GM21367 (cell line): ENCODE measurements around the gene OSBPL6.
"Not testable (repeated sequence)": the region's sequence is repeated elsewhere in the genome, so short reads cannot be mapped to it uniquely, and the experiment has no call there.

Source experiments
- ATAC-seq: cut with Tn5 transposase; IDR thresholded peaks from one replicate; pipeline ENCODE4 v1.9.1; 2021; ENCODE audit not compliant: unreplicated experiment

OSBPL6 gene

GRCh38 chr2:178331474-178332432 is 137.4 kb downstream of the OSBPL6 start:
- ATAC-seq = no peak

DNA sequence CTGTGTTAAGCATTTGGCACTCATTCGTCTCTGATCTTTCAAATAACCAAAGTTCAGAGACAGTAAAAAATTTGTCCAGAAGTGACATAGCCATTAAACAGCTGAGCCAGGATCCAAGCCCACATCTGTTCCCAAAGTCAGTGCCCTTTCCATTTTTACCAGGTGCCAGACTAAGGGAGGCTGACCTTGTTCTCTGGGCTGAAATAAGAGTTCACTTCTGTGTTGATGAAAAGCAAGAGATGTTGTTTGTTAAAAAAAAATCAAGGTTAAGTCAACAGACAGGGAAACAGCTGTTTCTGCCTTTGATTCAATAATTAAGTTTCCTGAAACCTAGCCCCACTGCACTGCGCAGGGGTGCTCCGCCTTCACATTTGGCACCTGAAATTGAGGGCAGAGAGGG is 139.5 kb downstream of the OSBPL6 start:
- no peak for ATAC-seq

DNA sequence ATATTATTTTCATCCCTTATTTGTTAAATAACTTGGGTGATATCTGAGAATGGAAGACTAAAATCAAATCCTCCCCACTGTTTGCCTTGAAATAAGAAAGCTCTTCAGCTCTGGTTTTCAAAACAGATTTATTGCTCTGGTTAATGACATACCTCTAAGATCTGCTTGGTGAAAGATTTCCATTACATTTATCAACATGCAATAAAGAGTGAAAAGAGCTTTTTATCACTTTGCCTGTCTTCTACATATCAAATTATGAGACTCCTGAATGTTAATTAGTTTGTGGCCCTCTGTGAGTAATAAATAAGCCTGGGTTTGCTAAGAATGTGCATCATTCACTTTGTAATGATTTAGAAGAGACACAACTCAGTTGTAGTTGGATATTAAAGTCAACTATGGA is 140.9 kb downstream of the OSBPL6 start:
- ATAC-seq = no peak

GRCh38 chr2:178344121-178344520 is 149.8 kb downstream of the OSBPL6 start:
- no peak for ATAC-seq

- ATAC-seq = no peak
Observed at GRCh38 chr2:178345951-178346350, 151.6 kb downstream of the OSBPL6 start.

- ATAC-seq = no peak
Observed at GRCh38 chr2:178350051-178350450, 155.7 kb downstream of the OSBPL6 start.

- ATAC-seq = not testable (repeated sequence)
Observed at GRCh38 chr2:178357704-178358103, 163.4 kb downstream of the OSBPL6 start.

DNA sequence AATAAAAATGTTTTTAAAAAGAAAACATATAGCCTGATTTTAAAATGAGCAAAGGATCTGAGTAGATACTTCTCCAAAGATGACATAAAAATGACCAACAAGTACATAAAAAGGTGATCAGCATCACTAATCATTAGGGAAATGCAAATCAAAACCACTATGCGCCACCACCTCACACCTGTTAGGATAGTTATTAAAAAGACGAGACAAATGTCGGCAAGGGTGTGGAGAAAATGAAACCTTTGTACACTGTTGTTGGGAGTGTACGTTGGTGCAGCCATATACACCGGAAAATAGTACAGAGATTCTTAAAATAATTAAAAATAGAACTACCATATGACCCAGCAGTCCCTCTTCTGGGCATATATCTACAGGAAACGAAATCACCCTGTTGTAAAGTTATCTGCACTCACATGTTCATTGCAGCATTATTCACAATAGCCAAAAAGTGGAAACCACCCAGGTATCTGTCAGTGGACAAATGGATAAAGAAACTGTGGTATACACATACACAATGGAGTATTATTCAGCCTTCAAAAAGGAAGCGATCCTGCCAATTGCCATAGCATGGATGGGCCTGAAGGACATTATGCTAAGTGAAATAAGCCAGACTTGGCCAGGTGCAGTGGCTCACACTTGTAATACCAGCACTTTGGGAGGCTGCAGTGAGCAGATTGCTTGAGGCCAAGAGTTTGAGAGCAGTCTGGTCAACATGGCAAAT is 165.0 kb downstream of the OSBPL6 start:
- ATAC-seq = no peak

- ATAC-seq = no peak
Observed at GRCh38 chr2:178361588-178361987, 167.3 kb downstream of the OSBPL6 start.

DNA sequence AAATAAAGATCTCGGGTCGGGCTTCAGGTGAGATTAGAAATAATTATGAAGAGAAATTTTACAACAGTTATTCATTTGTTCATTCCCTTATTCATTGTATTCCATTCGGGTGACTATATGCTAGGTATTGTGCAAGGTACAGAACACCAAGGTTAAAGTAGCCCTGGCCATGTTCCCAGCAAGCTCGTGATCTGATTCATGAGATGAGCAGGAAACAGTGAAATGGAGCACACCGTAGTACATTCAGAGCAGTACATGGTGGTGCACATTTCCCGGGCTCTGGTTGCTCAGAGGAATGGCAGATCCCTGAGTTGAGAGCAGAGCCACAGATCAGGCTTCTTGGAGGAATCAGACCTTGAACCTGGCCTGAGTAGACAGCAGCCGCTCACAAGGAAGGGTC is 168.9 kb downstream of the OSBPL6 start:
- ATAC-seq = no peak

GRCh38 chr2:178365116-178365515 is 170.8 kb downstream of the OSBPL6 start:
- no peak for ATAC-seq

GRCh38 chr2:178366412-178366811 is 172.1 kb downstream of the OSBPL6 start:
- no peak for ATAC-seq

GRCh38 chr2:178367344-178367743 is 173.0 kb downstream of the OSBPL6 start:
- ATAC-seq = no peak

DNA sequence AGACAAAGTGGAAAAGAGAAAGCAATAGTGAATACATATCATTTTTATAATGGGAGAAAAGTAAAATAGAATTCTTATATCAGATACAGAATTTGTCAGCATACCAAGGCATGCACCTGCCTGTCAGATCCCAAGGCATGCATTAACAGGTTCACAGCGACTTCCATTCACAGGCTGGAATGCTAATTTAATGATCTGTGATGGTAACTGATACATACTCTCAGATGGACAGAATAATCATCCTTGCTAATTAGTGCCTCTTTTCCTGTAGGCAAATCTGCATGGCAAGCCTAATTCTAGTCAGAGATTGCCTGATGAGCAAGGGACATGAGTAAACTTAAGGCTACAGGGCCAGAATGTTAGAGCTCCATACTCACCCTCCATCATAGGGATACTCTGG is 180.6 kb downstream of the OSBPL6 start:
- ATAC-seq = no peak

DNA sequence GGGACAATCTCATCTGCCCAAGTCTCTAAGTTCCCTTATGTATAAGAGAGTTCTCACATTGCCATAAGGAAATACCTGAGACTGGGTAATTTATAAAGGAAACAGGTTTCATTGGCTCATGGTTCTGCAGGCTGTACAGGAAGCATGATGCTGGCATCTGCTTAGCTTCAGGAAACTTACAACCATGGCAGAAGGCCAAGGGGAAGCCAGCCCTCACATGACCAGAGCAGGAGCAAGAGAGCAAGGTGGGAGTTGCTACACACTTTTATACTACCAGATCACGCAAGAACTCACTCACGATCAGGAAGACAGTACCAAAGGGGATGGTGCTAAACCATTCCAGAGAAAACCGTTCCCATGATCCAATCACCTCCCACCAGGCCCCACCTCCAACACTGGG is 182.7 kb downstream of the OSBPL6 start:
- ATAC-seq = no peak

- ATAC-seq = no peak
Observed at GRCh38 chr2:178379162-178380004, 185.1 kb downstream of the OSBPL6 start.

DNA sequence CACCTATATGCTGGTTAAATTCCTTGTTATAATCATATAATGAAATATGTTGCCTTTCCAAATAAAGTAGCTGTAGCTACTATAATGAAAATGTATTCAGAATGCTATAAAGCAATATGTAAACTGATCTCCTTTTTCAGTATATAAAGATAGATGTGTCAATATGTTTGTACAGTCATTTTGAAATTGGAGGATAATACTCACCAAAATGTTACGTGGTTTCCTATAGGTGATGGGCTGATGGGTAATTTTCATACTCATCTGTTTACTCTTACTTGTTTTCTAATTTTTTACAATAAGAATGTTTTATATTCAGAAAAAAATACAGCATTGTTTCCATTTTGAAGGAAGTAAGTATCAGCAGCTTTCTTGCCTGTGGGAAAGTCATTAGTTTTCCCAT is 186.5 kb downstream of the OSBPL6 start:
- ATAC-seq = no peak

DNA sequence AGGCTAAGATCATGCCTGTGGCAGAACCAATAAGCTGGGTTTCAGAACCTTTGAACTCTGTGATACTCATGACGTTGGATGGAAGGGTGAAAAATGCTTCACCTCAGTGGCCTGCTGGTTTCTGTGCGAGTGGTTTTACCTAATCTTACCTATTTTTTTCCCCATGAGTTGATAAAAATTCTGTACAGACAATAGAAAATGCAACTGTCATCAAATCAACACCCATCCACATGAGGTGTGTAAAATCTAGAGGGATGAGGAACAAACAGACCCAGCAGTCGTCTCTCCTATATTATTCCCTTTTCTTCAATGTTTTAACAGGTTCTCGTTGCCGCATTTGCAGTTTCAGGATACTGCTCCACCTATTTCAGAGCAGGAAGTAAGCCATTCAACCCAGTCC is 189.4 kb downstream of the OSBPL6 start:
- no peak for ATAC-seq

DNA sequence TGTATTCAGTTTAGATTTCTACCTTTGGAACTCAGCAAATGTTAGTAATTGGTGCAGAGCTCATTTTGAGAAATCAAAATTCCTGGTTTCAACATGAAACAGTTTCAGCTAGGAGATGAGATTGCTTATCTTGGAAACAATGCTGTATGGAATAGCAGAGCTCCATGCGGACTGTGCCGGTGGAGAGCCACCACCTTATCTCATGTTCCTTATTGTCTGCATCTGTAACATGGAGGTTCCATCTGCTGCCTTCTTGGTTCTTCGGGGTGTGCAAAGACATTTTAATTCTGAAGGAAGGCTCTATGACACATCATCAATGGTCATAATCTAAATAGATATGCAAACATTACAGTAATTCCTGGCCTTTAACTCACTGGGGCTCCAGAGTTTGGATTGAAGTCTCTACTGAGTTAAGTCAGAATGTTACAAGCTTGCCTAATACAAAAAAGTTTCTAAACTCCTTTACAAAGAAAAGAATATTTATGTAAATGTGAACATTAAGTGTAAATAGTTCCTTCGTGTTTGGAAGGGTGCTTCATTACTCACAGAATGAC is 191.4 kb downstream of the OSBPL6 start:
- ATAC-seq = no peak

DNA sequence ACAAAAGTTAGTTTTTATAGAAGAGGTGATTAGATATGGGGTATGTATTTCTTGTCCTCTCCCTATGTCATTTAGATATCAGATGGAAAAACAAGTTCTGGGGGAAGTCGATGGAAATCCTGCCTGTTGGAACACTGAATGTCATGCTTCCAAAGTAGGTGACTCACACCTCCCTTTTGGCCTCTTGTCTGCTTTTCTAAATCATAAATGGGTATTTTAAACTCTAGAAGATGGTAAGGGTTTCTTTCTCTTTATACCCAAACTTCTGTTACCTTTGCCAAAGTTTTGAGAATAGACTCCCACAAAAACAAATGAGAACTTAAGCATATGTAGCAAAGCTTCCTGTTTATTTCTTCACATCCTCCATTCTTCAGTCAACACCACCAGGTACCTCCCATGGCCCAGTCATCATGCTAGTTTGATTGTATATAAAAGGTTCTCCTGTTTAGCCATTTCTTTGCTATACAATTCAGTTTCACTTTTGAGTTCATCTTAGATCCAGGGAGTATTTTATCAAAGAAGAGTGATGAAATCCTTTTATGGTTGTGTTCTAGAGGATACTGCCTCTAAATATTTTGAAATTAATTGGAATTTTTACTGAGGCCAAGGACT is 192.8 kb downstream of the OSBPL6 start:
- ATAC-seq = no peak

DNA sequence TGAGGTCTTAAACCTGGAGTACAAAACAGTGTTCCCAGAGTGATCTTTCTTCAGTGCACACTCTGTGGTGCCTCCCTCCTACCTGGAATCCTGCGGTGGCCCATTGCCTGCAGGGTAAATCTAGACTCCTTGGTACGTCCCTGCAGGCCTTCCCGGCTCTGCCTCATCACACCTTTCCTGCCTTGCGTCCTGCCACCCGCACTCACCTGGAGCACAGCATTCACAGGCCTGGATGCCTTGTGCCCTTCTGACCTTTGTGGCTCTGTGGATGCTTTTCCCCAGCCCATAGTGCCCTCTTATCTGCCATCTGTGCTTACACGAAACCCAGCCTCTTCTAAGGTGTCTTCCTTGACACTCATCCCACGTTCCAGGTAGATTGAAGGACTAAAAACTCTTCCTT is 194.0 kb downstream of the OSBPL6 start:
- ATAC-seq = no peak
